Panc1 (cell line): Measurements from ENCODE around the gene LMNTD2. TPM values are rescaled to one million over a fixed set of nuclear protein-coding genes. Genes with fewer than 3 reads are reported as not detected.

Experiments used
- ATAC-seq: fragments of 200-7000 bp; cut with Tn5 transposase; 2 replicates; pipeline ENCODE4 v1.9.1; 2020; ENCODE audit warnings: mild to moderate bottlenecking, moderate library complexity
- BruUV-seq: library from RNA; stranded (reverse); fragments of 400-500 nt; replicated peaks from 2 replicates; lab custom pipeline; 2021; lab: Mats Ljungman, UMichigan
- CTCF ChIA-PET: fragments of 300-600 bp; sonication (Branson Sonifier 250); formaldehyde crosslinking; loops from one replicate; lab custom pipeline; 2022; ENCODE audit warnings: antibody characterized with exemption; lab: Charles Lee
- POLR2A ChIA-PET: fragments of 300-600 bp; sonication (Branson Sonifier 250); formaldehyde crosslinking; loops from one replicate; lab custom pipeline; 2022; ENCODE audit warnings: antibody characterized with exemption; lab: Charles Lee
- DNase-seq: peaks from one replicate; pipeline ENCODE4 v3.0.0-alpha.2; 2010; ENCODE audit warnings: low read depth, low spot score
- H3K27ac ChIP-seq: 2 replicates; pipeline ENCODE4 v1.5.1; 2011; ENCODE audit warnings: mild to moderate bottlenecking, low read length, inconsistent platforms
- H3K27me3 ChIP-seq: fragments of 200-500 bp; sonication (Bioruptor generic); 2 replicates; pipeline ENCODE4 v1.6.0; 2014; ENCODE audit warnings: low read length, inconsistent platforms; ENCODE audit not compliant: control insufficient read depth, insufficient read depth
- H3K36me3 ChIP-seq: fragments of 200-500 bp; sonication (Bioruptor generic); 2 replicates; pipeline ENCODE4 v1.5.1; 2014; ENCODE audit warnings: inconsistent platforms, mild to moderate bottlenecking, low read length, moderate library complexity; ENCODE audit not compliant: control insufficient read depth, insufficient read depth
- H3K4me1 ChIP-seq: 2 replicates; pipeline ENCODE4 v1.5.1; 2011; ENCODE audit warnings: inconsistent platforms, mild to moderate bottlenecking, low read length, moderate library complexity; ENCODE audit not compliant: control insufficient read depth, insufficient read depth
- H3K4me3 ChIP-seq, 2 experiments: 2 replicates each; pipeline ENCODE4 v1.5.1; 2011 to 2012; ENCODE audit warnings: low read depth in 2 of 2, low read length in 2 of 2, mild to moderate bottlenecking in 2 of 2, inconsistent platforms in 1 of 2, moderate library complexity in 1 of 2
- H3K9me3 ChIP-seq: fragments of 200-500 bp; sonication (Bioruptor generic); 2 replicates; pipeline ENCODE4 v1.5.1; 2014; ENCODE audit warnings: low read depth, mild to moderate bottlenecking, inconsistent platforms, low read length, moderate library complexity; ENCODE audit not compliant: control insufficient read depth, insufficient read depth
- CTCF ChIP-seq: fragments of 450-650 bp; IDR thresholded peaks from 2 replicates; pipeline ENCODE4 v1.5.1; 2017; ENCODE audit warnings: mild to moderate bottlenecking
- POLR2AphosphoS5 ChIP-seq: IDR thresholded peaks from 2 replicates; pipeline ENCODE4 v1.6.1; 2012; ENCODE audit warnings: mild to moderate bottlenecking, low read depth, low read length, moderate library complexity
- REST ChIP-seq, 2 experiments: IDR thresholded peaks; 2 replicates each; pipeline ENCODE4 v1.6.1; 2011 to 2012; ENCODE audit warnings: low read depth in 2 of 2, control low read depth in 1 of 2, low read length in 1 of 2, mild to moderate bottlenecking in 1 of 2, moderate library complexity in 1 of 2; ENCODE audit not compliant: insufficient read depth in 1 of 2
- SIN3A ChIP-seq: IDR thresholded peaks from 2 replicates; pipeline ENCODE4 v1.6.1; 2012; ENCODE audit warnings: low read depth, mild to moderate bottlenecking, low read length, moderate library complexity, borderline replicate concordance; ENCODE audit not compliant: insufficient read depth
- TCF7L2 ChIP-seq: IDR thresholded peaks from 2 replicates; pipeline ENCODE4 v1.6.1; 2011; ENCODE audit warnings: mild to moderate bottlenecking, low read depth, low read length, inconsistent platforms
- in situ Hi-C: cut with HindIII; loops from 2 replicates; pipeline ENCODE4 v1.10.0; 2016; ENCODE audit warnings: low sequenced_read_pairs, low pct_unique_long_range_greater_than_20kb
- intact Hi-C: fragments of 100-400 bp; cut with micrococcal nuclease; formaldehyde crosslinking; loops from one replicate; pipeline ENCODE4 v1.10.0; 2022; ENCODE audit not compliant: unreplicated experiment
- total RNA-seq: library from RNA; stranded (reverse); gene quantifications from one replicate; pipeline ENCODE4 v1.2.1, GENCODE V29; 2021; ENCODE audit not compliant: unreplicated experiment

LMNTD2 gene
- total RNA-seq, 1 experiment from 2014 or later, result 21.8 TPM

GRCh38 chr11:530960-531831, 29.3 kb downstream of the LMNTD2 start:
- intact Hi-C loops, result no loop called here
- no peak for ATAC-seq
- in situ Hi-C loops, result no loop called here
- ChIA-PET CTCF (no interaction called here), POLR2A (no interaction called here)
- Histone ChIP-seq H3K9me3 (no peaks in the 10 kb centered on the region), H3K36me3 (peaks cover 3% of the 10 kb centered on the region; the same call in 1 of the 2 replicates), H3K4me1 (peaks cover 17% of the 10 kb centered on the region), H3K27me3 (no peaks in the 10 kb centered on the region), H3K27ac (no peak overlapping the region), H3K4me3 (no peak overlapping the region)
- BruUV-seq, result no TSS peak
- no peak for DNase-seq
- peak; percentile 8; the same call in 1 of the 2 replicates for TF ChIP-seq POLR2AphosphoS5
- no peak for TF ChIP-seq REST (IDR thresholded peaks at IDR 0.05; ENCODE audit: insufficient read depth in 1 of 2, low read depth in 2 of 2, low read length in 1 of 2)

GRCh38 chr11:529728-530411, 30.7 kb downstream of the LMNTD2 start:
- no TSS peak for BruUV-seq
- in situ Hi-C loops (no loop called here), intact Hi-C loops (no loop called here)
- no peak overlapping the region for H3K27ac ChIP-seq
- H3K4me1 ChIP-seq, result peaks cover 14% of the 10 kb centered on the region
- CTCF ChIA-PET, result no interaction called here
- H3K27me3 ChIP-seq, result no peaks in the 10 kb centered on the region
- ATAC-seq (no peak), DNase-seq (no peak)
- peaks cover 3% of the 10 kb centered on the region; the same call in 1 of the 2 replicates for H3K36me3 ChIP-seq
- no peaks in the 10 kb centered on the region for H3K9me3 ChIP-seq
- no peak overlapping the region for H3K4me3 ChIP-seq
- TF ChIP-seq POLR2AphosphoS5 (no peak), TCF7L2 (no peak), REST (IDR thresholded peaks at IDR 0.05; ENCODE audit: insufficient read depth in 1 of 2, low read depth in 2 of 2, low read length in 1 of 2) (no peak), SIN3A (no peak), CTCF (no peak)
- POLR2A ChIA-PET, result no interaction called here
